RCC 7860 (cell line): ENCODE results near the gene KATNB1.

Experiments
- DNase-seq: peaks from one replicate; pipeline ENCODE4 v3.0.0-alpha.2; 2015; ENCODE audit warnings: low spot score
- FAIRE-seq: peaks from 2 replicates; lab custom pipeline; 2012; peaks lifted over from hg19 to GRCh38; lab: Jason Lieb, UNC

KATNB1 gene

GRCh38 chr16:57802341-57803133 is 67.0 kb downstream of the KATNB1 start, which contains the start of gene KIFC3:
Gene KIFC3 (minus strand): TSS chr16:57802491. CDS start chr16:57798243, 4,248 bp downstream.
- FAIRE-seq (no peak), DNase-seq (peak; percentile 58)

GRCh38 chr16:57803134-57803990 is 67.8 kb downstream of the KATNB1 start:
- DNase-seq (no peak), FAIRE-seq (no peak)

DNA sequence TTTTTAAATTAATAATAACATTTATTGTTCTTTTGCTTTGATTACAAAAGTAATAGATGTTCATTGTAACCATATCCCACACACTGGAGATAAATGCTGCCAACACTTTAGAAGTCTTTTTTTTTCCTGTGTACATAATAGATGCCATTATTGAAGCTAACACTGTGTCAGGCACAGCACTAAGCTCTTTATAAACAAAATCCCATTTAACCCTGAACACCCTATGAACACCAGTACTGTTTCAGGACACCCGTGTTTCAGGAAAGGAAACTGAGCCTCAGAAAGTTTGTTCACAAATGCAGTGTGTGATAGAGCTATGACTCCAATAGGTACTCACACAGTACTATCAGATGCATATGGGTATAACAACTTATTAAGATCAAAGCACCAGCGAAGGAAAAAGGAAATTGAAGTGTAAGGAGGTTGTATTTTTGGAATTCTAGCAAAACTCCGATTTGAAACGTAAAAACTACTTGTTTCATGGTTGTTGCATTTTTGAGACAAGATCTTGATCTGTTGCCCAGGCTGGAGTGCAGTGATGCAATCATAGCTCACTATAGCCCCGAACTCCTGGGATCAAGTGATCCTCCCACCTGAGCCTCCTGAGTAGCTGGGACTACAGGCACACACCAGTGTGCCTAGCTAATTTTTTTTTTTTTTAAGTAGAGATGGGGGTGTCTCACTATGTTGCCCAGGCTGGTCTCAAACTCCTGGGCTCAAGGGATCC is 68.7 kb downstream of the KATNB1 start:
- DNase-seq (no peak), FAIRE-seq (no peak)

DNA sequence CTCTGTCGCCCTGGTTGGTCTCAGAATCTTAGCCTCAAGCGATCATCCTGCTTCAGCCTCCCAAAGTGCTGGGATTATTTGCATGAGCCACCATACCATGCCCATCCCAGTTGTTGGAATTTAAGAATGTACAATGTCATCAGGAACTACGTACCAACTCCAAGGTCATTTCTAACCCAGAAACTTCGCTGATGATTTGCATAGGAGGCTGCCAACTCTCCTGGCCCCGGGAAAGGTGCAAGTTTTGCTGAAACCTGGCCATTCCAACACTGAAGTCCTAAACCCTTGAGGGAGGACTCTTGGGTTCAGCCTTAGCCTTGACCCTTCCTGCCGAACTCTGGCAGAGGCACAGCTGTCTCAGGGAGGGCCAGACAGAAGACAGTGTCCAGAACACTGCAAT is 69.6 kb downstream of the KATNB1 start:
- DNase-seq (no peak), FAIRE-seq (no peak)
